H7 (cell line): Measurements from ENCODE around the gene TNXB. TPM values are rescaled to one million over a fixed set of nuclear protein-coding genes. Genes with fewer than 3 reads are reported as not detected.
A peak's percentile ranks its signal among the peaks of the same experiment; 100 is the strongest.
"Not testable (repeated sequence)": the region's sequence is repeated elsewhere in the genome, so short reads cannot be mapped to it uniquely, and the experiment has no call there.

Experiments
- DNase-seq: peaks from one replicate; pipeline ENCODE4 v3.0.0; 2012
- H3K27me3 ChIP-seq: 2 replicates; pipeline ENCODE4 v1.6.0; 2011; ENCODE audit warnings: mild to moderate bottlenecking, low read length; ENCODE audit not compliant: control insufficient read depth, insufficient read depth
- H3K36me3 ChIP-seq: replicated peaks from 2 replicates; pipeline ENCODE4 v1.5.1; 2011; ENCODE audit warnings: low read length; ENCODE audit not compliant: control insufficient read depth, insufficient read depth
- H3K4me3 ChIP-seq: 2 replicates; pipeline ENCODE4 v1.5.1; 2011; ENCODE audit warnings: low read depth, mild to moderate bottlenecking, control low read depth, low read length, moderate library complexity; ENCODE audit not compliant: insufficient read depth
- total RNA-seq: library from RNA; depleted of rRNA; stranded (reverse); fragments of >200 nt; shearing (Covaris generic); gene quantifications from 2 replicates; pipeline ENCODE4 v1.2.3, GENCODE V29; 2014

Gene TNXB
- total RNA-seq, 1 experiment from 2014 or later: 4.4 TPM

- H3K36me3 ChIP-seq, H3K27me3 ChIP-seq, DNase-seq, H3K4me3 ChIP-seq: not testable (repeated sequence)
Measured at GRCh38 chr6:32053314-32053713, 55.8 kb downstream of the TNXB start.

- not testable (repeated sequence) for H3K4me3 ChIP-seq, H3K36me3 ChIP-seq, DNase-seq, H3K27me3 ChIP-seq
Measured at GRCh38 chr6:32052626-32053025, 56.5 kb downstream of the TNXB start.

- H3K27me3 ChIP-seq: no peaks in the 10 kb centered on the region
- DNase-seq: no peak
- H3K36me3 ChIP-seq: no peaks in the 10 kb centered on the region
- H3K4me3 ChIP-seq: no peak overlapping the region
Measured at GRCh38 chr6:32050562-32050961, 58.6 kb downstream of the TNXB start.

- not testable (repeated sequence) for H3K4me3 ChIP-seq, DNase-seq, H3K36me3 ChIP-seq, H3K27me3 ChIP-seq
Measured at GRCh38 chr6:32049736-32050135, 59.4 kb downstream of the TNXB start.

GRCh38 chr6:32049149-32049548 is 60.0 kb downstream of the TNXB start:
- H3K4me3 ChIP-seq, H3K36me3 ChIP-seq: not testable (repeated sequence)

GRCh38 chr6:32047855-32048766 is 61.0 kb downstream of the TNXB start:
- DNase-seq: peak; percentile 95
- Histone ChIP-seq H3K4me3 (no peak overlapping the region), H3K36me3 (no peaks in the 10 kb centered on the region), H3K27me3 (no peaks in the 10 kb centered on the region)

More at GRCh38 chr6:32049149-32049548, 60.0 kb downstream of the TNXB start:
- H3K27me3 ChIP-seq, DNase-seq: not testable (repeated sequence)

- Histone ChIP-seq H3K36me3 (no peaks in the 10 kb centered on the region), H3K4me3 (no peak overlapping the region), H3K27me3 (no peaks in the 10 kb centered on the region)
- DNase-seq: no peak
Measured at GRCh38 chr6:32047539-32047854, 61.6 kb downstream of the TNXB start.

- H3K4me3 ChIP-seq: no peak overlapping the region
- DNase-seq: no peak
- H3K27me3 ChIP-seq: no peaks in the 10 kb centered on the region
- H3K36me3 ChIP-seq: no peaks in the 10 kb centered on the region
Measured at GRCh38 chr6:32047084-32047478, 62.1 kb downstream of the TNXB start.

GRCh38 chr6:32046450-32047083 is 62.6 kb downstream of the TNXB start:
- no peaks in the 10 kb centered on the region for H3K36me3 ChIP-seq
- no peak overlapping the region for H3K4me3 ChIP-seq
- peak; percentile 79 for DNase-seq
- no peaks in the 10 kb centered on the region for H3K27me3 ChIP-seq

GRCh38 chr6:32045811-32046449 is 63.2 kb downstream of the TNXB start:
- Histone ChIP-seq H3K4me3 (no peak overlapping the region), H3K27me3 (no peaks in the 10 kb centered on the region), H3K36me3 (no peaks in the 10 kb centered on the region)
- DNase-seq: no peak

- not testable (repeated sequence) for DNase-seq, H3K27me3 ChIP-seq, H3K36me3 ChIP-seq, H3K4me3 ChIP-seq
Measured at GRCh38 chr6:32044916-32045315, 64.2 kb downstream of the TNXB start.

- H3K27me3 ChIP-seq, H3K36me3 ChIP-seq, DNase-seq, H3K4me3 ChIP-seq: not testable (repeated sequence)
Measured at GRCh38 chr6:32043589-32044380, 65.4 kb downstream of the TNXB start.

- not testable (repeated sequence) for DNase-seq, H3K27me3 ChIP-seq, H3K36me3 ChIP-seq, H3K4me3 ChIP-seq
Measured at GRCh38 chr6:32042276-32042675, 66.9 kb downstream of the TNXB start.

GRCh38 chr6:32041385-32041784 is 67.8 kb downstream of the TNXB start:
- not testable (repeated sequence) for H3K27me3 ChIP-seq, DNase-seq, H3K36me3 ChIP-seq, H3K4me3 ChIP-seq
